Gastroesophageal sphincter (tissue), 3 donors: Measurements from ENCODE around the gene CEP135.

Experiments
- CTCF ChIP-seq, 4 experiments: fragments of 200-600 bp in 2 of 4; fragments of 450-650 bp in 2 of 4; sonication (generic) in 1 of 4; IDR thresholded peaks; one replicate each; pipeline ENCODE4 v1.5.1; 2017 to 2019; ENCODE audit warnings: antibody characterized with exemption in 4 of 4, mild to moderate bottlenecking in 2 of 4, moderate library complexity in 2 of 4
- POLR2A ChIP-seq, 2 donors: fragments of 450-650 bp; IDR thresholded peaks; one replicate each; pipeline ENCODE4 v1.6.1; 2017; ENCODE audit warnings: antibody characterized with exemption in 2 of 2, mild to moderate bottlenecking in 2 of 2, moderate library complexity in 1 of 2
- POLR2AphosphoS5 ChIP-seq: sonication (generic); formaldehyde crosslinking; IDR thresholded peaks from one replicate; pipeline ENCODE4 v1.6.1; 2017; ENCODE audit warnings: antibody characterized with exemption

- TF ChIP-seq CTCF (IDR thresholded peaks at IDR 0.05) (no peak), POLR2AphosphoS5 (no peak), POLR2A (IDR thresholded peaks at IDR 0.05) (no peak)
These were observed 113.4 kb downstream of the CEP135 start for GRCh38 chr4:56062106-56062505.
